IMR-90 (cell line): ENCODE measurements around the gene RELT. TPM values are rescaled to one million over a fixed set of nuclear protein-coding genes. Genes with fewer than 3 reads are reported as not detected.

Experiments used
- ATAC-seq: fragments of 200-7000 bp; cut with Tn5 transposase; 2 replicates; pipeline ENCODE4 v1.9.1; 2020; ENCODE audit warnings: low read depth, mild to moderate bottlenecking, moderate library complexity
- BruUV-seq: library from RNA; stranded (reverse); fragments of 400-500 nt; replicated peaks from 2 replicates; lab custom pipeline; 2021; lab: Mats Ljungman, UMichigan
- CTCF ChIA-PET: fragments of 300-600 bp; formaldehyde crosslinking; extraction: SDS; loops from one replicate; lab custom pipeline; 2021; ENCODE audit warnings: antibody characterized with exemption; lab: Yijun Ruan, JAX
- POLR2A ChIA-PET: fragments of 300-600 bp; sonication (Branson Sonifier 250); formaldehyde crosslinking; loops from one replicate; lab custom pipeline; 2022; ENCODE audit warnings: antibody characterized with exemption; ENCODE audit not compliant: unreplicated experiment; lab: Charles Lee
- DNase-seq: peaks from one replicate; pipeline ENCODE4 v3.0.0; 2013
- H2AFZ ChIP-seq: replicated peaks from 2 replicates; pipeline ENCODE3; 2013; ENCODE audit warnings: low read length, mild to moderate bottlenecking; ENCODE audit not compliant: poor library complexity
- H2AK5ac ChIP-seq: 2 replicates; pipeline ENCODE4 v1.6.1; 2013; ENCODE audit warnings: low read depth, low read length, inconsistent platforms
- H2AK9ac ChIP-seq: replicated peaks from 2 replicates; pipeline ENCODE3; 2013; ENCODE audit warnings: mild to moderate bottlenecking, low read depth, low read length, moderate library complexity; ENCODE audit not compliant: poor library complexity
- H2BK120ac ChIP-seq: 2 replicates; pipeline ENCODE4 v1.6.1; 2013; ENCODE audit warnings: low read depth, low read length, inconsistent platforms
- H2BK15ac ChIP-seq: 3 replicates; pipeline ENCODE4 v1.6.1; 2013; ENCODE audit warnings: low read depth, low read length, inconsistent platforms
- H2BK20ac ChIP-seq: 2 replicates; pipeline ENCODE4 v1.6.1; 2013; ENCODE audit warnings: low read depth, mild to moderate bottlenecking, inconsistent platforms, low read length, moderate library complexity
- H2BK5ac ChIP-seq: 2 replicates; pipeline ENCODE4 v1.6.1; 2013; ENCODE audit warnings: mild to moderate bottlenecking, low read depth, low read length, inconsistent platforms; ENCODE audit not compliant: poor library complexity, severe bottlenecking
- H3K14ac ChIP-seq: replicated peaks from 2 replicates; pipeline ENCODE4 v1.6.1; 2013; ENCODE audit warnings: low read depth, low read length, inconsistent platforms
- H3K18ac ChIP-seq: 2 replicates; pipeline ENCODE4 v1.6.1; 2013; ENCODE audit warnings: low read depth, low read length, control low read depth
- H3K23ac ChIP-seq: 2 replicates; pipeline ENCODE4 v1.6.1; 2013; ENCODE audit warnings: low read depth, low read length, inconsistent platforms
- H3K27ac ChIP-seq: 2 replicates; pipeline ENCODE4 v1.5.1; 2013; ENCODE audit warnings: mild to moderate bottlenecking, control low read depth, low read length; ENCODE audit not compliant: insufficient read depth
- H3K27me3 ChIP-seq: 2 replicates; pipeline ENCODE4 v1.6.1; 2013; ENCODE audit warnings: low read length; ENCODE audit not compliant: control insufficient read depth, insufficient read depth
- H3K36me3 ChIP-seq: 2 replicates; pipeline ENCODE4 v1.6.1; 2013; ENCODE audit warnings: low read length, mixed read lengths; ENCODE audit not compliant: control insufficient read depth, insufficient read depth
- H3K4ac ChIP-seq: 2 replicates; pipeline ENCODE4 v1.6.1; 2013; ENCODE audit warnings: low read depth, low read length, inconsistent platforms
- H3K4me1 ChIP-seq: 2 replicates; pipeline ENCODE4 v1.6.1; 2013; ENCODE audit warnings: low read length, mixed read lengths; ENCODE audit not compliant: control insufficient read depth, insufficient read depth
- H3K4me2 ChIP-seq: 2 replicates; pipeline ENCODE4 v1.6.1; 2013; ENCODE audit warnings: low read depth, mild to moderate bottlenecking, control low read depth, low read length, moderate library complexity
- H3K4me3 ChIP-seq: 2 replicates; pipeline ENCODE4 v1.5.1; 2013; ENCODE audit warnings: low read depth, mild to moderate bottlenecking, control low read depth, low read length, moderate library complexity; ENCODE audit not compliant: insufficient read depth
- H3K56ac ChIP-seq: 2 replicates; pipeline ENCODE4 v1.6.1; 2013; ENCODE audit warnings: low read length, inconsistent platforms; ENCODE audit not compliant: insufficient read depth; ENCODE audit errors: extremely low read depth
- H3K79me1 ChIP-seq, 2 experiments: 2 replicates each; pipeline ENCODE4 v1.6.1; 2013; ENCODE audit warnings: low read length in 2 of 2, inconsistent platforms in 1 of 2, low read depth in 1 of 2
- H3K9ac ChIP-seq: 2 replicates; pipeline ENCODE4 v1.6.1; 2013; ENCODE audit warnings: low read depth, low read length, control low read depth
- H3K9me1 ChIP-seq: 2 replicates; pipeline ENCODE4 v1.6.1; 2013; ENCODE audit warnings: low read length, inconsistent platforms; ENCODE audit not compliant: insufficient read depth
- H3K9me3 ChIP-seq: 2 replicates; pipeline ENCODE4 v1.6.1; 2013; ENCODE audit warnings: low read length; ENCODE audit not compliant: control insufficient read depth, insufficient read depth
- H4K20me1 ChIP-seq: 2 replicates; pipeline ENCODE4 v1.6.1; 2013; ENCODE audit warnings: low read length, inconsistent platforms; ENCODE audit not compliant: insufficient read depth
- H4K5ac ChIP-seq: 2 replicates; pipeline ENCODE4 v1.6.1; 2013; ENCODE audit warnings: mild to moderate bottlenecking, low read depth, low read length, control low read depth
- H4K8ac ChIP-seq, 2 experiments: 2 replicates each; pipeline ENCODE4 v1.6.1; 2013; ENCODE audit warnings: low read depth in 2 of 2, low read length in 2 of 2, control low read depth in 1 of 2, inconsistent platforms in 1 of 2
- H4K91ac ChIP-seq: 2 replicates; pipeline ENCODE4 v1.6.1; 2013; ENCODE audit warnings: low read depth, low read length, inconsistent platforms; ENCODE audit not compliant: insufficient read depth
- CEBPB ChIP-seq: IDR thresholded peaks from 2 replicates; pipeline ENCODE4 v1.6.1; 2012; ENCODE audit warnings: low read depth, low read length, improper control_type of control experiment
- MAZ ChIP-seq: IDR thresholded peaks from 2 replicates; pipeline ENCODE4 v1.6.1; 2012; ENCODE audit warnings: low read depth, mild to moderate bottlenecking, low read length, improper control_type of control experiment, moderate library complexity, borderline replicate concordance
- MXI1 ChIP-seq: IDR thresholded peaks from 2 replicates; pipeline ENCODE4 v1.6.1; 2012; ENCODE audit warnings: low read depth, mild to moderate bottlenecking, low read length, moderate library complexity, borderline replicate concordance
- NFE2L2 ChIP-seq: fragments of 150-350 bp; IDR thresholded peaks from 2 replicates; pipeline ENCODE4 v1.6.1; 2016; ENCODE audit warnings: low read depth, mild to moderate bottlenecking, low read length
- POLR2A ChIP-seq: IDR thresholded peaks from 2 replicates; pipeline ENCODE4 v1.6.1; 2012; ENCODE audit warnings: mild to moderate bottlenecking, low read depth, low read length
- RAD21 ChIP-seq: IDR thresholded peaks from 2 replicates; pipeline ENCODE4 v1.6.1; 2012; ENCODE audit warnings: low read length, improper control_type of control experiment
- RCOR1 ChIP-seq: IDR thresholded peaks from 2 replicates; pipeline ENCODE4 v1.6.1; 2012; ENCODE audit warnings: mild to moderate bottlenecking, low read length, improper control_type of control experiment; ENCODE audit not compliant: insufficient replicate concordance
- RFX5 ChIP-seq: IDR thresholded peaks from 2 replicates; pipeline ENCODE4 v1.8.0; 2012; ENCODE audit warnings: low read depth, mild to moderate bottlenecking, low read length, moderate library complexity
- SMC3 ChIP-seq: fragments of 150-350 bp; IDR thresholded peaks from 2 replicates; pipeline ENCODE4 v1.6.1; 2016; ENCODE audit warnings: low read depth, mild to moderate bottlenecking, antibody characterized with exemption, low read length, moderate library complexity
- dilution Hi-C: fragments of 300-500 bp; cut with HindIII; formaldehyde crosslinking; loops from one replicate; pipeline ENCODE4 v1.14.3; 2018; ENCODE audit warnings: low sequenced_read_pairs; ENCODE audit not compliant: unreplicated experiment
- in situ Hi-C: fragments of 300-500 bp; cut with MboI; formaldehyde crosslinking; loops from 3 replicates; pipeline ENCODE4 v1.14.3; 2019; ENCODE audit warnings: low sequenced_read_pairs, inconsistent platforms, mixed read lengths
- intact Hi-C: fragments of 100-400 bp; cut with micrococcal nuclease; formaldehyde crosslinking; loops from 2 replicates; pipeline ENCODE4 v1.10.0; 2022
- polyA plus RNA-seq, 3 experiments: library from polyadenylated mRNA; depleted of rRNA; stranded (reverse); fragments of >200 nt; gene quantifications; 2 replicates each; pipeline ENCODE4 v1.2.3, GENCODE V29; 2012; ENCODE audit warnings: low replicate concordance in 1 of 3
- total RNA-seq: library from RNA; depleted of rRNA; stranded (reverse); fragments of >200 nt; gene quantifications from 2 replicates; pipeline ENCODE4 v1.2.3, GENCODE V29; 2012

RELT gene
- total and polyA plus RNA-seq, 2 of the 4 experiments (the other 2 are of a cell fraction), result 2.3 to 5.3 TPM

DNA sequence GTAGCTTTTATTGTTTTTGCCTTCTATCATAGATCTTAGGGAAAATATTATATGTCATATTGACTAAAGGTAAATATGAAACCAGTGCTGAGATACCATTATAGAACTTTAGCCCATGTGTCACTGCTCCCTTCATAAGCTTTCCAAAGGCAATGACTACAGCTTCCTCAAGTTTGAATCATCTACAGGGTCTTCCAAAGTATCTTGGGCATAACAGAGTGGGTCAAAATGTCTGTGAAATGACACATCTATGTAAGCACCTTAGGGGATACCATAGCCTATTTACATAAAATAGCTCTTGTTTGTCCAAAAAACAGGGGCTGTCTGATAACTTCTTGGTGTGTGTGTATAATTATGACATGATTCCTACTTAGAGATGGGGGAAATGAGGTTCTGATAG, 52.5 kb downstream of the RELT start:
- Histone ChIP-seq H2AFZ (no peak overlapping the region), H4K20me1 (no peaks in the 10 kb centered on the region; the same call in 1 of the 2 replicates), H3K56ac (no peak overlapping the region), H3K36me3 (no peaks in the 10 kb centered on the region), H2BK5ac (peak overlapping the region; percentile 4), H3K27ac (no peak overlapping the region), H3K4ac (no peak overlapping the region), H2AK5ac (no peak overlapping the region), H3K18ac (no peak overlapping the region), H3K27me3 (no peaks in the 10 kb centered on the region), H2BK120ac (no peak overlapping the region), H4K91ac (no peak overlapping the region), H3K9me1 (peaks cover 14% of the 10 kb centered on the region), H2BK20ac (no peak overlapping the region), H3K4me3 (no peak overlapping the region), H4K8ac (no peak overlapping the region), H3K79me1 (peaks cover 2 to 37% of the 10 kb centered on the region in 2 experiments; a peak in 3 of 4 replicates), H3K4me2 (peak overlapping the region; percentile 37; the same call in 1 of the 2 replicates), H2BK15ac (no peak overlapping the region), H3K9me3 (no peaks in the 10 kb centered on the region), H2AK9ac (no peak overlapping the region), H3K4me1 (peaks cover 13% of the 10 kb centered on the region), H3K14ac (no peak overlapping the region), H3K23ac (no peak overlapping the region), H4K5ac (no peak overlapping the region), H3K9ac (no peak overlapping the region)
- in situ Hi-C loops (no loop called here), dilution Hi-C loops (no loop called here), intact Hi-C loops (loop anchor here (1.0 kb wide), 1 partner anchor 34 kb away; no protein-coding TSS in a partner anchor)
- DNase-seq (peak; percentile 41), ATAC-seq (no peak)
- POLR2A ChIA-PET, result no interaction called here
- BruUV-seq, result no TSS peak
- no peak for TF ChIP-seq NFE2L2
- TF ChIP-seq POLR2A, result no peak
- TF ChIP-seq MXI1, result no peak
- no peak for TF ChIP-seq SMC3
- TF ChIP-seq CEBPB, result no peak
- no peak for TF ChIP-seq RFX5
- no peak for TF ChIP-seq MAZ
- TF ChIP-seq RCOR1, result no peak
- no peak for TF ChIP-seq RAD21
- CTCF ChIA-PET, result interaction anchor here (0.6 kb wide), 2 partner anchors 73 to 350 kb away, joined by 3 read pairs; no protein-coding TSS in a partner anchor
